Measurements from ENCODE around the gene IFT52. TPM values are rescaled to one million over a fixed set of nuclear protein-coding genes. Genes with fewer than 3 reads are reported as not detected.

The IFT52 gene
- total and polyA plus RNA-seq, 2 experiments from 2014 or later, result 21.8 to 39.8 TPM

- no peak overlapping the region for H3K4me2 ChIP-seq
- no peak for DNase-seq (ENCODE audit: low spot score)
- no peaks in the 10 kb centered on the region for H3K9me3 ChIP-seq (ENCODE audit: low read depth)
- no peaks in the 10 kb centered on the region for H4K20me1 ChIP-seq (ENCODE audit: insufficient read depth, poor library complexity, severe bottlenecking)
- H3K36me3 ChIP-seq (replicated peaks; ENCODE audit: insufficient read depth, low read depth), result no peaks in the 10 kb centered on the region
- H3K9me2 ChIP-seq (replicated peaks; ENCODE audit: insufficient read depth), result no peaks in the 10 kb centered on the region
- TF ChIP-seq CTCF (IDR thresholded peaks at IDR 0.05; ENCODE audit: poor library complexity) (no peak), EZH2 (IDR thresholded peaks at IDR 0.05; ENCODE audit: borderline replicate concordance) (no peak), EZH2phosphoT487 (IDR thresholded peaks at IDR 0.05; ENCODE audit: low read depth, severe bottlenecking, unreplicated experiment) (no peak)
- H3K27ac ChIP-seq, result no peak overlapping the region
- no peaks in the 10 kb centered on the region for H3K79me2 ChIP-seq
- no peak overlapping the region for H3K4me3 ChIP-seq
- WGBS (ENCODE audit: low lambda C conversion rate, missing lambda C conversion rate), result 70% methylated on average over 4 of the region's 4 CpGs
- no peak overlapping the region for H2AFZ ChIP-seq
- no peaks in the 10 kb centered on the region for H3K4me1 ChIP-seq (ENCODE audit: insufficient read depth)
- no peaks in the 10 kb centered on the region for H3K27me3 ChIP-seq
These were observed 48.1 kb upstream of the IFT52 start for GRCh38 chr20:43542674-43543073.

- Histone ChIP-seq H3K4me2 (no peak overlapping the region), H3K4me1 (ENCODE audit: insufficient read depth) (no peaks in the 10 kb centered on the region), H4K20me1 (ENCODE audit: insufficient read depth, poor library complexity, severe bottlenecking) (no peaks in the 10 kb centered on the region), H3K4me3 (no peak overlapping the region), H3K27ac (no peak overlapping the region), H3K27me3 (no peaks in the 10 kb centered on the region), H3K9me2 (replicated peaks; ENCODE audit: insufficient read depth) (no peaks in the 10 kb centered on the region), H2AFZ (no peak overlapping the region), H3K9me3 (ENCODE audit: low read depth) (no peaks in the 10 kb centered on the region), H3K36me3 (replicated peaks; ENCODE audit: insufficient read depth, low read depth) (no peaks in the 10 kb centered on the region), H3K79me2 (no peaks in the 10 kb centered on the region)
- no peak for DNase-seq (ENCODE audit: low spot score)
- WGBS (ENCODE audit: low lambda C conversion rate, missing lambda C conversion rate), result 83% methylated on average over 5 of the region's 5 CpGs
- TF ChIP-seq CTCF (IDR thresholded peaks at IDR 0.05; ENCODE audit: poor library complexity), result no peak
- no peak for TF ChIP-seq EZH2phosphoT487 (IDR thresholded peaks at IDR 0.05; ENCODE audit: low read depth, severe bottlenecking, unreplicated experiment)
- TF ChIP-seq EZH2 (IDR thresholded peaks at IDR 0.05; ENCODE audit: borderline replicate concordance), result no peak
These were observed 47.6 kb upstream of the IFT52 start for GRCh38 chr20:43543138-43543537.

GRCh38 chr20:43544501-43544900, 46.2 kb upstream of the IFT52 start:
- Histone ChIP-seq H3K4me1 (ENCODE audit: insufficient read depth) (no peaks in the 10 kb centered on the region), H2AFZ (no peak overlapping the region), H3K79me2 (no peaks in the 10 kb centered on the region), H3K27ac (no peak overlapping the region), H3K9me3 (ENCODE audit: low read depth) (no peaks in the 10 kb centered on the region), H3K9me2 (replicated peaks; ENCODE audit: insufficient read depth) (no peaks in the 10 kb centered on the region), H3K27me3 (no peaks in the 10 kb centered on the region), H3K4me2 (no peak overlapping the region), H4K20me1 (ENCODE audit: insufficient read depth, poor library complexity, severe bottlenecking) (no peaks in the 10 kb centered on the region), H3K36me3 (replicated peaks; ENCODE audit: insufficient read depth, low read depth) (no peaks in the 10 kb centered on the region), H3K4me3 (no peak overlapping the region)
- WGBS (ENCODE audit: low lambda C conversion rate, missing lambda C conversion rate), result 93% methylated on average over 9 of the region's 9 CpGs
- TF ChIP-seq EZH2phosphoT487 (IDR thresholded peaks at IDR 0.05; ENCODE audit: low read depth, severe bottlenecking, unreplicated experiment) (no peak), CTCF (IDR thresholded peaks at IDR 0.05; ENCODE audit: poor library complexity) (no peak), EZH2 (IDR thresholded peaks at IDR 0.05; ENCODE audit: borderline replicate concordance) (no peak)
- DNase-seq (ENCODE audit: low spot score), result no peak

Measured in hepatocyte (in vitro differentiated cells).